HG03045 (cell line): Measurements from ENCODE around the gene NMT2.

ENCODE experiments used
- ATAC-seq: cut with Tn5 transposase; IDR thresholded peaks from one replicate; pipeline ENCODE4 v1.9.1; 2021; ENCODE audit warnings: mild to moderate bottlenecking, moderate library complexity; ENCODE audit not compliant: unreplicated experiment

Gene NMT2

GRCh38 chr10:15097011-15097812 is 71.3 kb downstream of the NMT2 start, which contains the start of gene RPP38:
RPP38 (plus strand) TSS chr10:15097355; CDS start chr10:15103315, 5,960 bp downstream.
- peak; percentile 87 for ATAC-seq

- ATAC-seq = peak; percentile 13
Measured at GRCh38 chr10:15096661-15097010, 71.9 kb downstream of the NMT2 start.

GRCh38 chr10:15092855-15093408 is 75.6 kb downstream of the NMT2 start:
- ATAC-seq = no peak

DNA sequence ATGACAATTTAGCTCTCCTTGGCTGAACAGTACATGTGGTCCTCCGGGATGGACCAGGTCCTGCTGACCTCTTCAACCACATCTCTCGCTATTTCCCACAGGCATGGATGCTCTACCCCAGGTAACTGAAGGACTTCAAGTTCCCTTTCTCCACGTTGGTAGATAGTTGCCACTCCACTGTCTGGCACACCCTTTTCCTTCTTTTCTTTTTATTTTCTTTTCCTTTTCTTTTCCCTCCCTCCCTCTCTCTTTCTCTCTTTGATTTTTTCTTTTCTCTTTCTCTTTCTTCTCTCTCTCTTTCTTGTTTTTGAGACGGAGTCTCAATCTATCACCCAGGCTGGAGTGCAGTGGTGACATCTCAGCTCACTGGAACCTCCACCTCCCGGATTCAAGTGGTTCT is 77.1 kb downstream of the NMT2 start:
- no peak for ATAC-seq

- peak; percentile 100 for ATAC-seq
Measured at GRCh38 chr10:15088428-15089261, 79.8 kb downstream of the NMT2 start, which contains the start of gene ACBD7. ACBD7 (minus strand) TSS chr10:15088776; CDS start chr10:15088728, 48 bp downstream.

DNA sequence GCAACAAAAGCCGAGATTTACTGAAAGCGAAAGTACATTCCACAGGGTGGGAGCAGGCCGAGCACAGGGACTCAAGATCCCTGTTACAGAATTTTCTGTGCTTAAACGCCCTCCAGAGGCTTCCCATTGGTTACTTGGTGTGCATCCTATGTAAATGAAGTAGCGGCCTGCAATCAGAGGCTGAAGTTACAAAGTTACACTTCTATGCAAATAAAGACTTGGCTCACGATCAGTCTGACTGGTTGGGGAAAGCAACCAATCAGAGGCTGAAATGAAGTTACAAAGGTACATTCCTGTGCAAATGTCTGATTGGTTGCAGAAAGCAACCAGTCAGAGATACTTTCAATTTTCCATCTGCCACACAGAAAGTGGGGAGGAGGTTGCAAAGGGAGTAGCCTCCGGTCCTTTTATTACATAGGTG is 84.0 kb downstream of the NMT2 start:
- no peak for ATAC-seq

- no peak for ATAC-seq
Measured at GRCh38 chr10:15083674-15084501, 84.6 kb downstream of the NMT2 start.

DNA sequence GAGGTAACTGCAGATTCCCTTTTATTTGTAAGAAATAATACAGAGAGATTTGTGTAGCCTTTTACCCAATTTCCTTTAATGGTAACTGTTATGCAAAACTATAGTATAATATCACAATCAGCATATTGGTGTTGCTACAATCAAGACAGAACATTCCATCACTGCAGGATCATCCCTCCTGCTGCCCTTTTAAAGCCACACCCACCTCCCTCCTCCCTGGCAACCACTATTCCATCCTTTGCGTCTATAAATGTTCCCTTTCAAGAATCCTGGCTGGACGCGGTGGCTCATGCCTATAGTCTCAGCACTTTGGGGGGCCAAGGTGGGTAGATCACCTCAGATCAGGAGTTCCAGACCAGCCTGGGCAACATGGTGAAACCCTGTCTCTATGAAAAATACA is 93.1 kb downstream of the NMT2 start:
- no peak for ATAC-seq

- ATAC-seq = no peak
Measured at GRCh38 chr10:15072358-15072757, 96.1 kb downstream of the NMT2 start.

- no peak for ATAC-seq
Measured at GRCh38 chr10:15069230-15069629, 99.3 kb downstream of the NMT2 start.

GRCh38 chr10:15068802-15069201 is 99.7 kb downstream of the NMT2 start:
- ATAC-seq = no peak

GRCh38 chr10:15067154-15067553 is 101.3 kb downstream of the NMT2 start:
- no peak for ATAC-seq

- no peak for ATAC-seq
Measured at GRCh38 chr10:15060638-15061037, 107.9 kb downstream of the NMT2 start.

- no peak for ATAC-seq
Measured at GRCh38 chr10:15059914-15060313, 108.6 kb downstream of the NMT2 start.

GRCh38 chr10:15058689-15059088 is 109.8 kb downstream of the NMT2 start:
- ATAC-seq = no peak
